H9 (cell line): ENCODE results near the gene DDX6. TPM values are rescaled to one million over a fixed set of nuclear protein-coding genes. Genes with fewer than 3 reads are reported as not detected.

ENCODE experiments used
- DNase-seq: peaks from one replicate; pipeline ENCODE4 v3.0.0-alpha.2; 2017
- H2AFZ ChIP-seq: one replicate; pipeline ENCODE4 v1.6.1; 2013; ENCODE audit warnings: mild to moderate bottlenecking, low read length, control low read depth, moderate library complexity
- H2AK5ac ChIP-seq: 2 replicates; pipeline ENCODE4 v1.6.1; 2013; ENCODE audit warnings: low read length, control low read depth, mixed read lengths; ENCODE audit not compliant: insufficient read length
- H2BK120ac ChIP-seq: one replicate; pipeline ENCODE4 v1.6.1; 2013; ENCODE audit warnings: low read depth, mild to moderate bottlenecking, low read length, control low read depth, inconsistent platforms; ENCODE audit not compliant: poor library complexity, severe bottlenecking
- H2BK12ac ChIP-seq: 2 replicates; pipeline ENCODE4 v1.6.1; 2013; ENCODE audit warnings: low read length, control low read depth, mixed read lengths, low read depth; ENCODE audit not compliant: insufficient read length
- H2BK15ac ChIP-seq: 2 replicates; pipeline ENCODE4 v1.6.1; 2013; ENCODE audit warnings: low read depth, low read length, control low read depth
- H2BK20ac ChIP-seq: one replicate; pipeline ENCODE4 v1.6.1; 2013; ENCODE audit warnings: low read depth, mild to moderate bottlenecking, low read length, control low read depth, inconsistent platforms; ENCODE audit not compliant: poor library complexity, severe bottlenecking
- H2BK5ac ChIP-seq: 2 replicates; pipeline ENCODE4 v1.6.1; 2013; ENCODE audit warnings: low read length, control low read depth, mixed read lengths; ENCODE audit not compliant: insufficient read length
- H3K14ac ChIP-seq: 2 replicates; pipeline ENCODE4 v1.6.1; 2013; ENCODE audit warnings: low read length, control low read depth; ENCODE audit not compliant: insufficient read depth
- H3K18ac ChIP-seq: 2 replicates; pipeline ENCODE4 v1.6.1; 2013; ENCODE audit warnings: low read depth, mild to moderate bottlenecking, mixed read lengths, low read length, control low read depth; ENCODE audit not compliant: insufficient read length
- H3K23ac ChIP-seq: 2 replicates; pipeline ENCODE4 v1.6.1; 2013; ENCODE audit warnings: low read length, control low read depth, mixed read lengths, low read depth; ENCODE audit not compliant: insufficient read length
- H3K23me2 ChIP-seq: 2 replicates; pipeline ENCODE4 v1.6.1; 2013; ENCODE audit warnings: low read depth, mild to moderate bottlenecking, mixed read lengths, low read length, control low read depth; ENCODE audit not compliant: insufficient read length, poor library complexity, severe bottlenecking
- H3K27ac ChIP-seq: 2 replicates; pipeline ENCODE4 v1.5.1; 2013; ENCODE audit warnings: low read length, control low read depth, mixed read lengths, low read depth; ENCODE audit not compliant: insufficient read length
- H3K27me3 ChIP-seq: 2 replicates; pipeline ENCODE4 v1.6.1; 2013; ENCODE audit warnings: low read length, control low read depth, inconsistent platforms; ENCODE audit not compliant: insufficient read depth
- H3K4ac ChIP-seq: 2 replicates; pipeline ENCODE4 v1.6.1; 2013; ENCODE audit warnings: low read depth, mild to moderate bottlenecking, control low read depth, inconsistent platforms, low read length, moderate library complexity
- H3K4me1 ChIP-seq: 2 replicates; pipeline ENCODE4 v1.6.1; 2013; ENCODE audit warnings: low read length, control low read depth, inconsistent platforms; ENCODE audit not compliant: insufficient read depth
- H3K4me2 ChIP-seq: 2 replicates; pipeline ENCODE4 v1.6.1; 2013; ENCODE audit warnings: low read length, control low read depth, mixed read lengths; ENCODE audit not compliant: insufficient read length, insufficient read depth
- H3K56ac ChIP-seq: 2 replicates; pipeline ENCODE4 v1.6.1; 2013; ENCODE audit warnings: low read depth, mild to moderate bottlenecking, mixed read lengths, low read length, control low read depth; ENCODE audit not compliant: insufficient read length
- H3K79me1 ChIP-seq: 2 replicates; pipeline ENCODE4 v1.6.1; 2013; ENCODE audit warnings: low read depth, mild to moderate bottlenecking, moderate library complexity, low read length, control low read depth, inconsistent platforms; ENCODE audit not compliant: insufficient read depth, poor library complexity, severe bottlenecking
- H3K79me2 ChIP-seq: 2 replicates; pipeline ENCODE4 v1.6.1; 2013; ENCODE audit warnings: low read length, control low read depth, inconsistent platforms; ENCODE audit not compliant: insufficient read depth
- H3K9ac ChIP-seq: 2 replicates; pipeline ENCODE4 v1.6.1; 2013; ENCODE audit warnings: low read length, control low read depth, mixed read lengths; ENCODE audit not compliant: insufficient read length; ENCODE audit errors: extremely low read depth
- H3K9me3 ChIP-seq: one replicate; pipeline ENCODE4 v1.6.1; 2013; ENCODE audit warnings: low read depth, low read length, inconsistent platforms; ENCODE audit not compliant: control insufficient read depth
- H3T11ph ChIP-seq: one replicate; pipeline ENCODE4 v1.6.1; 2013; ENCODE audit warnings: mild to moderate bottlenecking, low read length, control low read depth, inconsistent platforms
- H4K20me1 ChIP-seq: one replicate; pipeline ENCODE4 v1.6.1; 2013; ENCODE audit not compliant: control insufficient read depth, insufficient read length, insufficient read depth
- H4K5ac ChIP-seq: 2 replicates; pipeline ENCODE4 v1.6.1; 2013; ENCODE audit warnings: low read depth, mild to moderate bottlenecking, mixed read lengths, low read length, control low read depth; ENCODE audit not compliant: insufficient read length
- H4K8ac ChIP-seq: replicated peaks from 2 replicates; pipeline ENCODE4 v1.6.1; 2013; ENCODE audit warnings: low read length, control low read depth, mixed read lengths, low read depth; ENCODE audit not compliant: insufficient read length
- H4K91ac ChIP-seq: 2 replicates; pipeline ENCODE4 v1.6.1; 2013; ENCODE audit warnings: low read depth, mild to moderate bottlenecking, moderate library complexity, mixed read lengths, low read length, control low read depth; ENCODE audit not compliant: insufficient read length
- H3K27ac Mint-ChIP-seq, 3 experiments: 2 replicates in 2 of 3; 3 replicates in 1 of 3; pipeline ENCODE4 v1.8.0; 2020 to 2021; ENCODE audit warnings: mixed read lengths in 3 of 3, mild to moderate bottlenecking in 1 of 3, moderate library complexity in 1 of 3
- H3K27me3 Mint-ChIP-seq: 2 replicates; pipeline ENCODE4 v1.8.0; 2021; ENCODE audit warnings: low read depth, mild to moderate bottlenecking, moderate library complexity, mixed read lengths
- H3K36me3 Mint-ChIP-seq, 3 experiments: 2 replicates in 2 of 3; 3 replicates in 1 of 3; pipeline ENCODE4 v1.8.0; 2020 to 2021; ENCODE audit warnings: low read depth in 3 of 3, mixed read lengths in 3 of 3; ENCODE audit not compliant: insufficient read depth in 1 of 3
- H3K4me1 Mint-ChIP-seq, 2 experiments: 2 replicates each; pipeline ENCODE4 v1.8.0; 2020; ENCODE audit warnings: mixed read lengths in 2 of 2
- H3K4me3 Mint-ChIP-seq, 2 experiments: 2 replicates in 1 of 2; 3 replicates in 1 of 2; pipeline ENCODE4 v1.8.0; 2020 to 2021; ENCODE audit warnings: mild to moderate bottlenecking in 2 of 2, mixed read lengths in 2 of 2, moderate library complexity in 1 of 2
- H3K9me3 Mint-ChIP-seq, 2 experiments: 2 replicates in 1 of 2; 3 replicates in 1 of 2; pipeline ENCODE4 v1.8.0; 2020; ENCODE audit warnings: mild to moderate bottlenecking in 2 of 2, mixed read lengths in 2 of 2, moderate library complexity in 1 of 2
- CTCF ChIP-seq: fragments of 200-600 bp; sonication (generic); conservative IDR thresholded peaks from 3 replicates; pipeline ENCODE4 v1.8.0; 2021; ENCODE audit warnings: antibody characterized with exemption, mild to moderate bottlenecking
- WGBS: extraction: QIAGEN DNeasy Blood & Tissue Kit; methylation state at CpG from one replicate; pipeline ENCODE4 v1.1.7; 2013; ENCODE audit warnings: missing lambda C conversion rate, low lambda C conversion rate, mixed read lengths; ENCODE audit not compliant: insufficient read length; ENCODE audit errors: extremely low coverage; 5-methylcytosine and 5-hydroxymethylcytosine counted together
- total RNA-seq: library from RNA; stranded (reverse); gene quantifications from 2 replicates; pipeline ENCODE4 v1.2.1, GENCODE V29; 2021

DDX6 gene
- total RNA-seq, 1 experiment from 2014 or later, result 221 TPM

DNA sequence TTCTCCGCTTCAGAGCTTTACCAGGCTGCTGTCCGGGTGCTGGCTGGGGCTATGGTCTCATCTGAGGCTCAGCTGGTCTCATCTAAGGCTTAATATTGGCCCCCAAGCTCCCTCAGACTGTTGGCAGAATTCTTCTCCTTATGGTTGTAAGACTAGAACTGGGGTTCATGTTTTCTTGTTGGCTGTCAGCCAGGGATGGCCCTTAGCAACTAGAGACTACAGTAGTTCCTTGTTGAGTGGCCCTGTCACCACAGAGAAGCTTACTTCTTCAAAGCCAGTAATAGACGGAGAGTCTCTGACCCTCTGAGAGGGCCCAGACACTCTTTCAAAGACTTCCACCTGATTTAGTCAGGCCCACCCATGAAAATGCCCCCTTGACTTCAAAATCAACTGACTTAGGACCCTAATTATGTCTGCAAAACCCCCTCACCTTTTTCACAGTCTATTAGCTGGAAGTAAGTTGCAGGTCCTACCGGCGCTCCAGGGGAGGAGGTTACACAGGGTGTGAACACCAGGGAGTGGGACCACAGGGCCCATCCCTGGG lies 87.3 kb downstream of the DDX6 start:
- Histone ChIP-seq H4K5ac (no peak overlapping the region), H2BK20ac (no peak overlapping the region), H3K27me3 (no peaks in the 10 kb centered on the region), H4K91ac (no peak overlapping the region), H3K56ac (no peak overlapping the region), H3K79me2 (no peaks in the 10 kb centered on the region), H2BK5ac (no peak overlapping the region), H3K23ac (no peak overlapping the region), H3K4me1 (no peaks in the 10 kb centered on the region; the same call in 1 of the 2 replicates), H3K27ac (no peak overlapping the region), H2BK120ac (no peak overlapping the region), H3K9ac (no peak overlapping the region), H2BK12ac (no peak overlapping the region), H3K18ac (no peak overlapping the region), H2AFZ (no peak overlapping the region), H4K20me1 (no peaks in the 10 kb centered on the region), H3K23me2 (no peaks in the 10 kb centered on the region), H2BK15ac (no peak overlapping the region), H3T11ph (no peak overlapping the region), H3K4me2 (no peak overlapping the region), H2AK5ac (no peak overlapping the region), H3K9me3 (peaks cover 7% of the 10 kb centered on the region), H3K4ac (no peak overlapping the region), H3K79me1 (no peaks in the 10 kb centered on the region), H4K8ac (no peak overlapping the region), H3K14ac (no peak overlapping the region)
- TF ChIP-seq CTCF, result no peak
- DNase-seq, result no peak
- peaks cover 17 to 18% of the 10 kb centered on the region in 2 experiments for H3K4me1 Mint-ChIP-seq
- peak overlapping the region in 2 of 3 experiments; percentile 31 to 44; a peak in 1 of 7 replicates for H3K27ac Mint-ChIP-seq
- peaks cover 4 to 34% (median 7%) of the 10 kb centered on the region in 3 experiments for H3K36me3 Mint-ChIP-seq
- H3K9me3 Mint-ChIP-seq, result peaks cover 20 to 28% of the 10 kb centered on the region in 2 experiments
- H3K27me3 Mint-ChIP-seq, result no peaks in the 10 kb centered on the region; the same call in 1 of the 2 replicates
- WGBS, result no CpG with 5 or more reads among the region's 5 CpGs
- no peak overlapping the region for H3K4me3 Mint-ChIP-seq
